Measurements from ENCODE around the gene SIN3A. TPM values are rescaled to one million over a fixed set of nuclear protein-coding genes. Genes with fewer than 3 reads are reported as not detected.

The SIN3A gene
- total RNA-seq, 1 experiment from 2014 or later: 91.4 TPM

- TF ChIP-seq CTCF (IDR thresholded peaks at IDR 0.05; ENCODE audit: unreplicated experiment): no peak
- no peaks in the 10 kb centered on the region for H3K9me3 Mint-ChIP-seq (ENCODE audit: low read depth, unreplicated experiment)
- no peak for DNase-seq
- no peaks in the 10 kb centered on the region for H3K27me3 Mint-ChIP-seq (ENCODE audit: unreplicated experiment)
- BruUV-seq (replicated peaks): no TSS peak
- no peaks in the 10 kb centered on the region for H3K4me1 Mint-ChIP-seq (ENCODE audit: low read depth, unreplicated experiment)
- H3K27ac Mint-ChIP-seq (ENCODE audit: unreplicated experiment): no peak overlapping the region
- H3K36me3 Mint-ChIP-seq (ENCODE audit: insufficient read depth, unreplicated experiment): peaks cover 69% of the 10 kb centered on the region
- CTCF ChIA-PET: interaction anchor here (3.2 kb wide), 1 partner anchor 13 kb away, joined by 11 read pairs; the partner anchor contains the start of gene MAN2C1
- no peak overlapping the region for H3K4me3 Mint-ChIP-seq (ENCODE audit: low read depth, unreplicated experiment)
- intact Hi-C loops (cut with micrococcal nuclease; ENCODE audit: unreplicated experiment): no loop called here
These were observed 96.1 kb downstream of the SIN3A start for GRCh38 chr15:75355369-75355768.

- no peak for DNase-seq
- H3K4me3 Mint-ChIP-seq (ENCODE audit: low read depth, unreplicated experiment): no peak overlapping the region
- H3K4me1 Mint-ChIP-seq (ENCODE audit: low read depth, unreplicated experiment): no peaks in the 10 kb centered on the region
- H3K36me3 Mint-ChIP-seq (ENCODE audit: insufficient read depth, unreplicated experiment): peaks cover 76% of the 10 kb centered on the region
- H3K27ac Mint-ChIP-seq (ENCODE audit: unreplicated experiment): no peak overlapping the region
- CTCF ChIA-PET: interaction anchor here (0.6 to 3.2 kb wide), 2 partner anchors 14 to 540 kb away, joined by 3 to 11 read pairs; partner anchors contain the start of gene MAN2C1
- no TSS peak for BruUV-seq (replicated peaks)
- intact Hi-C loops (cut with micrococcal nuclease; ENCODE audit: unreplicated experiment): no loop called here
- TF ChIP-seq CTCF (IDR thresholded peaks at IDR 0.05; ENCODE audit: unreplicated experiment): no peak
- no peaks in the 10 kb centered on the region for H3K9me3 Mint-ChIP-seq (ENCODE audit: low read depth, unreplicated experiment)
- no peaks in the 10 kb centered on the region for H3K27me3 Mint-ChIP-seq (ENCODE audit: unreplicated experiment)
These were observed 97.0 kb downstream of the SIN3A start for GRCh38 chr15:75354454-75354853.

DNA sequence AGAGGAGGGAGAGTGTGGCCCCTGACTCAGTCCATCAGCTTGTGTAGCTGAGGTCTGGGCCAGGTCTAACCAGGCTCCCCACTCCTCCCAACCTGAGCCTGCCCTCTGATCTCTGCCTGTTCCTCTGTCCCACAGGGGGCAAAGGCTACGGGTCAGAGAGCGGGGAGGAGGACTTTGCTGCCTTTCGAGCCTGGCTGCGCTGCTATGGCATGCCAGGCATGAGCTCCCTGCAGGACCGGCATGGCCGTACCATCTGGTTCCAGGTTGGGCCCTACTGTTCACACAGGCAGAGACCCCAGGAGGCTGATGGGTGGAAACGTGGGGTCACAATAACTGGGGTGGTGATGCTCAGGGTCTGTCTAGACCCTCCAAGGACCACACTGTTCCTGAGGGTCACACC lies 97.9 kb downstream of the SIN3A start:
- CTCF ChIA-PET: interaction anchor here (0.6 to 3.2 kb wide), 2 partner anchors 15 to 98 kb away, joined by 5 to 11 read pairs; partner anchors contain the start of genes MAN2C1 and SIN3A
- no peaks in the 10 kb centered on the region for H3K9me3 Mint-ChIP-seq (ENCODE audit: low read depth, unreplicated experiment)
- no peak overlapping the region for H3K4me3 Mint-ChIP-seq (ENCODE audit: low read depth, unreplicated experiment)
- DNase-seq: no peak
- H3K27me3 Mint-ChIP-seq (ENCODE audit: unreplicated experiment): peaks cover 5% of the 10 kb centered on the region
- intact Hi-C loops (cut with micrococcal nuclease; ENCODE audit: unreplicated experiment): no loop called here
- TF ChIP-seq CTCF (IDR thresholded peaks at IDR 0.05; ENCODE audit: unreplicated experiment): no peak
- no peak overlapping the region for H3K27ac Mint-ChIP-seq (ENCODE audit: unreplicated experiment)
- no TSS peak for BruUV-seq (replicated peaks)
- H3K4me1 Mint-ChIP-seq (ENCODE audit: low read depth, unreplicated experiment): peaks cover 5% of the 10 kb centered on the region
- H3K36me3 Mint-ChIP-seq (ENCODE audit: insufficient read depth, unreplicated experiment): peaks cover 82% of the 10 kb centered on the region

DNA sequence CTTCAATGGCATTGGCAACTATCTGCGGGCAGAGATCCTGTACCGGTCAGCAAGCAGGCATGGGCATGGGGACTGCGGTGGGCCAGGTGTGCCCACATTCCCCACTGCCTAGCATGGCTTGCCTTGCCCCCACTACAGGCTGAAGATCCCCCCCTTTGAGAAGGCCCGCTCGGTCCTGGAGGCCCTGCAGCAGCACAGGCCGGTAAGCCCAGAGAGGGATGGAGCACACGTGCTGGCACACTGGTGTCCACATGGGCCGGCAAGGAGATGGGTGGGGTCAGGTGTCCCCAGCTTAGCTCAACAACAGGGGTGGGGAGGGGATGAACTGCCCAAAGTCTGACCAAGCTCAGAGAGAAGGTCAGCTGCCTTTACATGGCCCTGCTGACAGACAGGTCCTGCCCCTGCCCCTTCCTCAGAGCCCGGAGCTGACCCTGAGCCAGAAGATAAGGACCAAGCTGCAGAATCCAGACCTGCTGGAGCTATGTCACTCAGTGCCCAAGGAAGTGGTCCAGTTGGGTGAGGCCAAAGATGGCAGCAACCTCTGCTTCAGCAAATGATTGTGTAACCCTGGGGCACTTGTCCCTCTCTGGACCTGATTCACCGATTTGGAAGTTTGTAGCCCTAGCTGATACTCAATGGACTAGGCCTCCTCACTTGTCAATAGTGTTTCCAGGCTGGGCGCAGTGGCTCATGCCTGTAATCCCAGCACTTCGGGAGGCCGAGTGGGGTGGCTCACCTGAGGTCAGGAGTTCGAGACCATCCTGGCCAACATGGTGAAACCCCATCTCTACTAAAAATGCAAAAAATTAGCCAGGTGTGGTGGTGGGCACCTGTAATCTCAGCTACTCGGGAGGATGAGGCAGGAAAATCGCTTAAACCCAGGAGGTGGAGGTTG lies 99.1 kb downstream of the SIN3A start:
- peaks cover 15% of the 10 kb centered on the region for H3K27me3 Mint-ChIP-seq (ENCODE audit: unreplicated experiment)
- H3K4me3 Mint-ChIP-seq (ENCODE audit: low read depth, unreplicated experiment): no peak overlapping the region
- H3K9me3 Mint-ChIP-seq (ENCODE audit: low read depth, unreplicated experiment): no peaks in the 10 kb centered on the region
- H3K4me1 Mint-ChIP-seq (ENCODE audit: low read depth, unreplicated experiment): peaks cover 6% of the 10 kb centered on the region
- intact Hi-C loops (cut with micrococcal nuclease; ENCODE audit: unreplicated experiment): no loop called here
- no peak overlapping the region for H3K27ac Mint-ChIP-seq (ENCODE audit: unreplicated experiment)
- DNase-seq: no peak
- no TSS peak for BruUV-seq (replicated peaks)
- peaks cover 82% of the 10 kb centered on the region for H3K36me3 Mint-ChIP-seq (ENCODE audit: insufficient read depth, unreplicated experiment)
- no peak for TF ChIP-seq CTCF (IDR thresholded peaks at IDR 0.05; ENCODE audit: unreplicated experiment)
- CTCF ChIA-PET: interaction anchor here (3.2 kb wide), 1 partner anchor 16 kb away, joined by 11 read pairs; the partner anchor contains the start of gene MAN2C1
